HEK293T (cell line): ENCODE data around the gene DMD.

Experiments used
- ARNT ChIP-seq: fragments of 450-650 bp; IDR thresholded peaks from 2 replicates; pipeline ENCODE4 v1.6.1; 2017; ENCODE audit warnings: mild to moderate bottlenecking
- BHLHE40 ChIP-seq: fragments of 450-650 bp; IDR thresholded peaks from 2 replicates; pipeline ENCODE4 v1.6.1; 2016; ENCODE audit warnings: mild to moderate bottlenecking, moderate library complexity, borderline replicate concordance
- HDGF ChIP-seq: fragments of 450-650 bp; IDR thresholded peaks from 2 replicates; pipeline ENCODE4 v1.6.1; 2017; ENCODE audit warnings: antibody characterized with exemption, borderline replicate concordance
- L3MBTL2 ChIP-seq: fragments of 450-650 bp; conservative IDR thresholded peaks from 2 replicates; pipeline ENCODE4 v1.6.1; 2016; ENCODE audit warnings: mild to moderate bottlenecking
- LEF1 ChIP-seq: fragments of 450-650 bp; IDR thresholded peaks from 2 replicates; pipeline ENCODE4 v1.6.1; 2017; ENCODE audit warnings: mild to moderate bottlenecking, borderline replicate concordance
- NFRKB ChIP-seq: fragments of 450-650 bp; IDR thresholded peaks from 2 replicates; pipeline ENCODE4 v1.6.1; 2016; ENCODE audit warnings: mild to moderate bottlenecking, moderate library complexity
- SP1 ChIP-seq: fragments of 450-650 bp; IDR thresholded peaks from 2 replicates; pipeline ENCODE4 v1.6.1; 2017
- SUZ12 ChIP-seq: fragments of 450-650 bp; IDR thresholded peaks from 2 replicates; pipeline ENCODE4 v1.6.1; 2016; ENCODE audit warnings: mild to moderate bottlenecking
- TARDBP ChIP-seq: fragments of 450-650 bp; IDR thresholded peaks from 2 replicates; pipeline ENCODE4 v1.6.1; 2016

DNA sequence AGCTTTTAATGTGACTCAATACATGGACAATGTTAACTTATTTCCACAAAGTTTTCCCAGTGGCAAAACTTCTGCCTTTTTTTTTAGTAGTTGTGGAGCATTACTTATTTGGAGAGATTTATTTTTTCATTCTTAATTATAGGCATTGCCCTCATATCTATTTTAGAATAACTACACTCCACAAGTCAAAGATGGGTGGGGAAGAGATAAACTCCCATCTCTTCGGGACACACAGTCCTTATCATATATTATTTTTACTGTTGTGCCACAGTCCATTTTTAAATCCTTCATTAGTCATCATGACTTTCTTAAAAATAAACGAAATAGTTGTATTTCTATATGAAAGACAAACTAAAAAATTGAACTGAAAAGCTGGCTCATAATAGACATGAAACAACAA, 1.2 kb downstream of the DMD start:
- TF ChIP-seq BHLHE40, result no peak
- no peak for TF ChIP-seq NFRKB
- no peak for TF ChIP-seq LEF1
- no peak for TF ChIP-seq SP1
- no peak for TF ChIP-seq HDGF
- no peak for TF ChIP-seq L3MBTL2
- TF ChIP-seq SUZ12, result no peak
- TF ChIP-seq ARNT, result no peak
- TF ChIP-seq TARDBP, result no peak
